CD4-positive, CD25-positive, alpha-beta regulatory T cell (primary cell): ENCODE measurements around the gene ADO. TPM values are rescaled to one million over a fixed set of nuclear protein-coding genes. Genes with fewer than 3 reads are reported as not detected.

ENCODE experiments used
- ATAC-seq, 2 donors: fragments of 150-1000 bp; cut with Tn5 transposase; one replicate each; pipeline ENCODE4 v1.10.0; 2021; ENCODE audit warnings: low read depth in 2 of 2, moderate number of reproducible peaks in 2 of 2, moderate library complexity in 1 of 2
- DNase-seq, 3 donors: peaks; one replicate each; pipeline versions ENCODE4 v3.0.0 to v3.0.0-alpha.2; 2012 to 2022; ENCODE audit warnings: mixed read lengths in 1 of 3
- H3K27ac ChIP-seq: one replicate; pipeline ENCODE4 v1.7.0; 2013; ENCODE audit warnings: mild to moderate bottlenecking, low read length; ENCODE audit not compliant: insufficient read depth, poor library complexity, severe bottlenecking
- H3K27me3 ChIP-seq: one replicate; pipeline ENCODE4 v1.7.0; 2013; ENCODE audit warnings: low read length; ENCODE audit not compliant: control insufficient read depth, insufficient read depth
- H3K36me3 ChIP-seq: one replicate; pipeline ENCODE4 v1.7.0; 2013; ENCODE audit warnings: mild to moderate bottlenecking, low read length, moderate library complexity; ENCODE audit not compliant: control insufficient read depth, insufficient read depth
- H3K4me1 ChIP-seq: 2 replicates; pipeline ENCODE4 v1.7.0; 2013; ENCODE audit warnings: mild to moderate bottlenecking, low read length; ENCODE audit not compliant: insufficient read depth, control insufficient read depth, poor library complexity, severe bottlenecking
- H3K4me3 ChIP-seq: one replicate; pipeline ENCODE4 v1.7.0; 2013; ENCODE audit warnings: low read depth, mild to moderate bottlenecking, low read length, moderate library complexity
- H3K9me3 ChIP-seq, 2 experiments: 1 replicate in 1 of 2; 2 replicates in 1 of 2; pipeline ENCODE4 v1.7.0; 2013; ENCODE audit warnings: low read length in 2 of 2, mild to moderate bottlenecking in 1 of 2, moderate library complexity in 1 of 2; ENCODE audit not compliant: control insufficient read depth in 2 of 2
- H3K27ac Mint-ChIP-seq, 3 donors: one replicate each; pipeline ENCODE4 v1.8.0; 2020 to 2022; ENCODE audit warnings: mild to moderate bottlenecking in 3 of 3, mixed read lengths in 3 of 3, moderate library complexity in 2 of 3
- H3K27me3 Mint-ChIP-seq: one replicate; pipeline ENCODE4 v1.8.0; 2022; ENCODE audit warnings: mild to moderate bottlenecking, mixed read lengths
- H3K36me3 Mint-ChIP-seq: one replicate; pipeline ENCODE4 v1.8.0; 2020; ENCODE audit warnings: mixed read lengths
- H3K4me1 Mint-ChIP-seq, 4 donors: one replicate each; pipeline ENCODE4 v1.8.0; 2020 to 2022; ENCODE audit warnings: mixed read lengths in 4 of 4, mild to moderate bottlenecking in 1 of 4
- H3K4me3 Mint-ChIP-seq, 4 donors: one replicate each; pipeline ENCODE4 v1.8.0; 2020 to 2022; ENCODE audit warnings: mild to moderate bottlenecking in 4 of 4, mixed read lengths in 4 of 4, moderate library complexity in 3 of 4
- H3K9me3 Mint-ChIP-seq, 7 donors: one replicate each; pipeline ENCODE4 v1.8.0; 2020 to 2022; ENCODE audit warnings: mixed read lengths in 7 of 7, mild to moderate bottlenecking in 3 of 7, moderate library complexity in 2 of 7
- polyA plus RNA-seq, 4 donors: library from polyadenylated mRNA; unstranded; fragments of 300-500 nt; fragmentation: Illumina TruSeq; gene quantifications; one replicate each; pipeline ENCODE4 v1.2.3, GENCODE V29; 2021
- total RNA-seq: library from RNA; stranded (reverse); gene quantifications from one replicate; pipeline ENCODE4 v1.2.3, GENCODE V29; 2022

The ADO gene
- total and polyA plus RNA-seq, 5 donors from 2014 or later = 1.4 to 11.1 (median 2.7) TPM

DNA sequence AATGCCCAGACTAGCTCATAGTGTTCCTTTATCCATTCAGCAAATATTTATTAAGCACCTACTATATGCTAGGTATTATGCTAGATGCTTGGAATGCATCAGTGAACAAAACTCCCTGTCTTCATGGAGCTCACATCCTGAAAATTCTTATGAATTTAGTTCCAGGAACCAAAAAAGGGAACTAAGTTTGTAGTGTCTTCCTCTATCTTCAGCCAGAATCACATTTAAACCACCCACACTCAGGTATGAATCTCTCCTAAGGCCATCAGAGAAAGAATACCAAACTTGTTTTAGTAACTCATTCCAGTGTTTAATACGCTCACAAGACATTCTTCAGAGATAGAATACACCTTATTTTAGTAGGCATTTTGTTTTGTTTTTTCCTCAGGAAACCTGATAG, 21.8 kb downstream of the ADO start:
- H3K4me1 Mint-ChIP-seq = peaks cover 0 to 2% (median 0%) of the 10 kb centered on the region in 4 donors
- no peak overlapping the region for H3K4me3 Mint-ChIP-seq
- Histone ChIP-seq H3K4me3 (no peak overlapping the region), H3K27ac (no peak overlapping the region), H3K4me1 (no peaks in the 10 kb centered on the region), H3K36me3 (no peaks in the 10 kb centered on the region), H3K9me3 (no peaks in the 10 kb centered on the region), H3K27me3 (peaks cover 10% of the 10 kb centered on the region)
- H3K36me3 Mint-ChIP-seq = no peaks in the 10 kb centered on the region
- DNase-seq (no peak), ATAC-seq (no peak)
- H3K27me3 Mint-ChIP-seq = peaks cover 19% of the 10 kb centered on the region
- no peak overlapping the region for H3K27ac Mint-ChIP-seq
- H3K9me3 Mint-ChIP-seq = no peaks in the 10 kb centered on the region

DNA sequence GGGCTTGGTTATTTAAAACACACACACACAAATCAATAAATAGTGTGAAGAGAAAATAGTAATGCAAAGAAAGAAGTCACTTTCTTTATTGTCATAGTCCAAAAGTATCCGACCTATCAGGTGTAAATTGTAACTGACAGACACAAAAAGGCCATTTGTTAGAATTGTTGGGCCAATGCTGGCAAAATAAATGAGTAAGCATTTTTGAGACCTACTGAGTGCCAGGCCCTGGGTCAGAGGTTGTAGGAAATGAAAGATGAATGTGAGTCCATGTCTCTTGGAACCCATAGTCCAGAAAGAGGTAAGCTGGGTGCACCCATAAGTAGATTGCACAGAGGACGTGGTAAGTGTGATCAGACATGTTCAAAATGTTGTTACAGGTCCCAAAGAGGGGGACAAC, 25.1 kb downstream of the ADO start:
- Mint-ChIP-seq H3K4me3 (no peak overlapping the region), H3K27me3 (peaks cover 16% of the 10 kb centered on the region), H3K4me1 (peaks cover 0 to 2% (median 0%) of the 10 kb centered on the region in 4 donors), H3K9me3 (no peaks in the 10 kb centered on the region), H3K36me3 (no peaks in the 10 kb centered on the region), H3K27ac (no peak overlapping the region)
- Histone ChIP-seq H3K4me3 (no peak overlapping the region), H3K36me3 (no peaks in the 10 kb centered on the region), H3K9me3 (no peaks in the 10 kb centered on the region), H3K27ac (no peak overlapping the region), H3K4me1 (no peaks in the 10 kb centered on the region), H3K27me3 (peaks cover 3% of the 10 kb centered on the region)
- no peak for DNase-seq
- no peak for ATAC-seq

DNA sequence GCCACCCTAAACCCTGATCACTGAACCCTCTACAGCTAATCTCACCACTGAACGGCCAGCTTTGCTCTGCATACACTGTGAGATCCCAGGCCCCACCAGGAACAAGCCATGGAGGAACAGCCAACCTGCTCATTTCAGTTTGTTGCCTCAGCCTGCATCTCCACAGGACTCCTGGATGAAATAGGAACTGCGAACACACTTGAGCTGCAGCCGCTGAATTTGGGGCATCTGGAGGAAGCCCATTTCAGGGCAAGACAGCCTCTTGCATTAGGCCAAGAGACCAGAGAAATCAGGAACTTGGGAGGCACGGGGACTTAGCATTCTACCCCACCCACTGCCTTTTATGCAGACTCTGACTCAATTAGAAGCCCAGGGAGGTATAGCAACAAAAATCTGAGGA, 26.2 kb downstream of the ADO start:
- Histone ChIP-seq H3K27ac (no peak overlapping the region), H3K4me3 (no peak overlapping the region), H3K36me3 (no peaks in the 10 kb centered on the region), H3K27me3 (peaks cover 3% of the 10 kb centered on the region), H3K9me3 (no peaks in the 10 kb centered on the region), H3K4me1 (no peaks in the 10 kb centered on the region)
- H3K4me3 Mint-ChIP-seq = no peak overlapping the region
- no peaks in the 10 kb centered on the region for H3K9me3 Mint-ChIP-seq
- ATAC-seq (no peak), DNase-seq (no peak)
- H3K36me3 Mint-ChIP-seq = no peaks in the 10 kb centered on the region
- peaks cover 0 to 2% (median 0%) of the 10 kb centered on the region in 4 donors for H3K4me1 Mint-ChIP-seq
- no peak overlapping the region for H3K27ac Mint-ChIP-seq
- H3K27me3 Mint-ChIP-seq = peaks cover 12% of the 10 kb centered on the region

DNA sequence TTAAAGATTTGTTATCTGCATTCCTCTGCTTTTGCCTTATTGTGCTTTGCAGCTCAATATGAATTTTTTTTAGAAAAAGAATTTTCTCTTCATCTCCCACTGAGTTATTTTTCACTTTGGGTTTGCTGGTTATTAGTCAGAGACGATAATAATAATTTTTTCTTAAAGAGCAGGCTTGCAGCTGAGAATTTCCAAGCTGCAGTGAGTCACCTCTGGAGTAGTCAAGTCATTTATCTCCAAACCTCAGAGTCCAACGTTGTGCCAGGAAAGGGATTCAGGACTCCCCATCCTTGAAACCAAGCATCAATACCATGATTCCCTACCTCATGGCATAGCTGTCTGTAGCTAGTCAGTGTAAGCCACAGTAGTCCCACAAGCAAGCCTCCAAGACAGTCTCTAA, 26.8 kb downstream of the ADO start:
- Mint-ChIP-seq H3K4me1 (peaks cover 0 to under 1% (median 0%) of the 10 kb centered on the region in 4 donors), H3K9me3 (no peaks in the 10 kb centered on the region), H3K36me3 (no peaks in the 10 kb centered on the region), H3K4me3 (no peak overlapping the region), H3K27ac (no peak overlapping the region), H3K27me3 (peaks cover 12% of the 10 kb centered on the region)
- Histone ChIP-seq H3K27me3 (peaks cover 3% of the 10 kb centered on the region), H3K4me1 (no peaks in the 10 kb centered on the region), H3K4me3 (no peak overlapping the region), H3K36me3 (no peaks in the 10 kb centered on the region), H3K27ac (no peak overlapping the region), H3K9me3 (no peaks in the 10 kb centered on the region)
- no peak for ATAC-seq
- DNase-seq = no peak

DNA sequence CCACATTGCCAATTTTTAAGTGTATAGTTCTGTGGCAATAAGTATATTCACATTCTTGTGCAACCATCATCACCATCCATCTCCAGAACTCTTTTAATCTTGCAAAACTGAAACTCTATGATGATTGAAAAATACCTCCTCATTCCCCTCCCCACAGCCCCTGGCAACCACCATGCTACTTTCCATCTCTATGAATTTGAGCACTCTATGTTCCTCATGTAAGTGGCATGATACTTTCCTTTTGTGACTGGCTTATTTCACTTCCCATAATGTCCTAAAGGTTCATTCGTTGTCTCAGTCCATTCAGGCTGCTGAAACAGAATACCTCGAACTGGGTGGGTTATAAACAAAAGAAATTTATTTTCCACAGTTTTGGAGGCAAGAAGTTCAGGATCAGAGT, 35.1 kb downstream of the ADO start:
- H3K27ac Mint-ChIP-seq = no peak overlapping the region
- no peak for DNase-seq

DNA sequence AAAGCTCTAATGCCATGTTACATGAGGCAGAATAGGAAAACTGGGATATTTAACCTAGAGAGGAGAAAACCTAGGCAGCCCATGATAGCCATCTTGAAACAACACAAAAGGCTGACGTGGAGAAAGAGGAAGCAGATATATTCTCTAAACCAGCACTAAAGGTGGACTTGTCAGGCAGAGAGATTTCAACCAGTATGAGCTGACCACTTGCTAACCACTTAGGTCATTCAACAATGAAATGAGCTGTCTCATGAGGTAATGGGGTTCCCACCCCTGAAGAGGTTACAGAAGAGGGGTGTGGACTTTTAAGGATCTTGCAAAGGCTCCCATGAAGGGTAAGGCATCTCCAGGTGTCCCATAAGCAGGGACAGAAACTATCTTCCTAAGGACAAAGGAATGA, 38.5 kb downstream of the ADO start:
- no peaks in the 10 kb centered on the region for H3K36me3 Mint-ChIP-seq
- peaks cover 3 to 11% (median 7%) of the 10 kb centered on the region in 7 donors for H3K9me3 Mint-ChIP-seq

More for the DNA sequence above, 35.1 kb downstream of the ADO start:
- no peak overlapping the region for H3K4me3 ChIP-seq
- Mint-ChIP-seq H3K9me3 (peaks cover 0 to 1% (median 0%) of the 10 kb centered on the region in 7 donors), H3K4me3 (no peak overlapping the region), H3K36me3 (no peaks in the 10 kb centered on the region), H3K4me1 (peaks cover 0 to 2% (median 0%) of the 10 kb centered on the region in 4 donors), H3K27me3 (peaks cover 26% of the 10 kb centered on the region)
- H3K4me1 ChIP-seq = no peaks in the 10 kb centered on the region
- no peak overlapping the region for H3K27ac ChIP-seq
- ATAC-seq = no peak
- no peaks in the 10 kb centered on the region for H3K36me3 ChIP-seq
- peaks cover 3% of the 10 kb centered on the region for H3K27me3 ChIP-seq
- no peaks in the 10 kb centered on the region for H3K9me3 ChIP-seq

DNA sequence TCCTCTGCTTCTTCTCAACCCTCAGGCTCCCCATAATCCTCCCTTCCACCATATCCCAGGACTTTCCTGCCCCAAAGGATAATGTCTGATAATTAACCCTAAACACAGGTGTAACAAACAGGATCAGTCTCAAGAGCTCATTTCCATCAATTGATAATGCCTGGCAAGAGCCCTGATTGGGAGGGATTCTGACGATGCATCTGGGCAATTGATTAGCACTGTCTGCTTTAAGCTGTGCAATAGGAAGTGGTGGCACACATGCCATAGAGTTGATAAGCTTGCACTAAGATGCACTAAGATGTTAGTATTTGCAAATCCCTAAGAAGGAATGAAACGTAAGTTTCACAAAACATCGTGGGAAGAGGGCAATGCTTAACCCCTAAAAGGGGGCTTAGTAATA, 39.1 kb downstream of the ADO start:
- Mint-ChIP-seq H3K4me3 (no peak overlapping the region), H3K4me1 (peaks cover 0 to 2% (median 0%) of the 10 kb centered on the region in 4 donors), H3K27ac (no peak overlapping the region), H3K9me3 (peaks cover 4 to 17% (median 12%) of the 10 kb centered on the region in 7 donors), H3K27me3 (peaks cover 38% of the 10 kb centered on the region), H3K36me3 (peaks cover 3% of the 10 kb centered on the region)
- Histone ChIP-seq H3K27me3 (peaks cover 7% of the 10 kb centered on the region), H3K27ac (no peak overlapping the region), H3K9me3 (peaks cover 11 to 16% of the 10 kb centered on the region in 2 experiments), H3K4me1 (no peaks in the 10 kb centered on the region), H3K36me3 (no peaks in the 10 kb centered on the region), H3K4me3 (no peak overlapping the region)
- ATAC-seq = no peak
- no peak for DNase-seq

More for the DNA sequence above, 38.5 kb downstream of the ADO start:
- no peaks in the 10 kb centered on the region for H3K36me3 ChIP-seq
- Mint-ChIP-seq H3K27ac (no peak overlapping the region), H3K27me3 (peaks cover 38% of the 10 kb centered on the region), H3K4me1 (peaks cover 0 to 2% (median 0%) of the 10 kb centered on the region in 4 donors), H3K4me3 (no peak overlapping the region)
- peaks cover 7% of the 10 kb centered on the region for H3K27me3 ChIP-seq
- no peak overlapping the region for H3K27ac ChIP-seq
- H3K4me1 ChIP-seq = no peaks in the 10 kb centered on the region
- H3K9me3 ChIP-seq = peaks cover 10 to 11% of the 10 kb centered on the region in 2 experiments
- H3K4me3 ChIP-seq = no peak overlapping the region
- no peak for DNase-seq
- ATAC-seq = no peak

DNA sequence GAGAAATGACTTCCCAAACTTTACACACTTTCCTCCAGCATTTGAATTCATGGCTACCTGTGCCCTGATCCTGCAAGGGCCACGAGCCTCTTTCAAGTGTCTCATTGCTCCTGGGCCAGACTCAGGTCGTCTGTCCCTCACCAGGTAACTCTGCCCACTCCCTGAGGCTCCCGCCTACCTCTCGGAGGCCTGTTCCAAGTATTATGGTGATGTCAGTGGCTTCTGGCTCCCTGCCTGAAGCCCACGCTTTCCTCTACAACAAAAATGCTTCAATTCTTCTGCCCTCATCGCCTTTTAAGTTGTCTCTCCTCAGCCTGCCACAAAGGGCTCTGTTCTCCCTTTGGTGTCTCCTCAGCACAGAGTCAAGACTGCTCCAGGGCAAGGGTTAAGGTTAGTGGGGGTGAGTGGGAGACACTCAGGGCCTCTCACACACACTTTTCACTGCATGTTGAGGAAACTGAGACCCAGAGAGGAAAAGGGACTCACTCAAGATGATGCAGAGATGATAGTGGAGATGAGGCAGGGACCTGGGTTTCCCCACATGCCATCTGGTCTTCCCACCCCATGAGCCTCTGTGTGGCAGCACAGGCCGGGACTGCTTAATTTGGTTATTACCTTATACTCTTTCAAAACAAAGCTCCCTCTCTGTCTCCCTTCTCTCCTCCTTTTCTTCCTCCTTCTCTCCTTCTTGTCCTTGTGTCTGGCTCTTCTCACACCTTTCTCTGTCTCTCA, 39.9 kb downstream of the ADO start:
- Mint-ChIP-seq H3K36me3 (peaks cover 4% of the 10 kb centered on the region), H3K27me3 (peaks cover 35% of the 10 kb centered on the region), H3K27ac (no peak overlapping the region), H3K9me3 (peaks cover 6 to 22% (median 14%) of the 10 kb centered on the region in 7 donors), H3K4me1 (peaks cover 0 to 2% (median 0%) of the 10 kb centered on the region in 4 donors), H3K4me3 (no peak overlapping the region)
- Histone ChIP-seq H3K4me1 (no peaks in the 10 kb centered on the region), H3K36me3 (no peaks in the 10 kb centered on the region), H3K27me3 (peaks cover 7% of the 10 kb centered on the region), H3K9me3 (peaks cover 11 to 16% of the 10 kb centered on the region in 2 experiments), H3K27ac (no peak overlapping the region), H3K4me3 (no peak overlapping the region)
- no peak for DNase-seq
- no peak for ATAC-seq
